GM12878 (cell line): Measurements from ENCODE around the gene CENPP. TPM values are rescaled to one million over a fixed set of nuclear protein-coding genes. Genes with fewer than 3 reads are reported as not detected.

Source experiments
- ATAC-seq: fragments of 200-7000 bp; cut with Tn5 transposase; 3 replicates; pipeline ENCODE4 v1.9.1; 2020; ENCODE audit warnings: mild to moderate bottlenecking, moderate library complexity
- BruUV-seq: library from RNA; stranded (reverse); fragments of 400-500 nt; replicated peaks from 2 replicates; lab custom pipeline; 2021; lab: Mats Ljungman, UMichigan
- CTCF ChIA-PET: fragments of 300-600 bp; sonication (Branson Sonifier 250); formaldehyde crosslinking; extraction: SDS; loops from one replicate; lab custom pipeline; 2021; ENCODE audit warnings: inconsistent platforms; lab: Yijun Ruan, JAX
- POLR2A ChIA-PET: fragments of 350-600 bp; formaldehyde crosslinking; extraction: SDS; loops from one replicate; lab custom pipeline; 2021; ENCODE audit warnings: inconsistent platforms; lab: Charles Lee
- RAD21 ChIA-PET: fragments of 300-600 bp; sonication (Branson Sonifier 250); formaldehyde crosslinking; loops from one replicate; lab custom pipeline; 2023; ENCODE audit warnings: antibody characterized with exemption; ENCODE audit not compliant: unreplicated experiment; lab: Charles Lee
- SMC1A ChIA-PET: fragments of 300-600 bp; sonication (Branson Sonifier 250); formaldehyde crosslinking; loops from one replicate; lab custom pipeline; 2023; ENCODE audit not compliant: unreplicated experiment, uncharacterized antibody; lab: Charles Lee
- DNase-seq: peaks from one replicate; pipeline ENCODE4 v3.0.0-alpha.2; 2011; ENCODE audit warnings: low read depth, low spot score
- FAIRE-seq: peaks from 3 replicates; lab custom pipeline; 2011; peaks lifted over from hg19 to GRCh38; lab: Jason Lieb, UNC
- H2AFZ ChIP-seq: 2 replicates; pipeline ENCODE4 v1.6.0; 2011; ENCODE audit warnings: low read depth, low read length, control low read depth; ENCODE audit not compliant: control insufficient read depth
- H3K27ac ChIP-seq: 2 replicates; pipeline ENCODE4 v1.5.1; 2011; ENCODE audit warnings: control low read depth; ENCODE audit not compliant: control insufficient read depth, insufficient read depth
- H3K27me3 ChIP-seq, 2 experiments: replicated peaks in 1 of 2; 2 replicates each; pipeline versions ENCODE4 v1.6.0 to v1.6.1; 2011; ENCODE audit warnings: low read length in 1 of 2; ENCODE audit not compliant: control insufficient read depth in 2 of 2, insufficient read depth in 2 of 2
- H3K36me3 ChIP-seq, 2 experiments: 2 replicates each; pipeline ENCODE4 v1.5.1; 2011; ENCODE audit warnings: low read length in 1 of 2; ENCODE audit not compliant: control insufficient read depth in 2 of 2, insufficient read depth in 2 of 2
- H3K4me1 ChIP-seq: 2 replicates; pipeline ENCODE4 v1.6.1; 2011; ENCODE audit warnings: mild to moderate bottlenecking, low read length, moderate library complexity, mixed read lengths; ENCODE audit not compliant: control insufficient read depth, insufficient read depth
- H3K4me2 ChIP-seq: 2 replicates; pipeline ENCODE4 v1.6.0; 2011; ENCODE audit warnings: control low read depth; ENCODE audit not compliant: control insufficient read depth, insufficient read depth
- H3K4me3 ChIP-seq: fragments of 200-600 bp; sonication (generic); 2 replicates; pipeline ENCODE4 v1.5.1; 2016
- H3K79me2 ChIP-seq: 2 replicates; pipeline ENCODE4 v1.6.0; 2011; ENCODE audit warnings: low read length; ENCODE audit not compliant: control insufficient read depth, insufficient read depth
- H3K9ac ChIP-seq: 2 replicates; pipeline ENCODE4 v1.8.0; 2011; ENCODE audit warnings: low read length, control low read depth, mixed read lengths; ENCODE audit not compliant: control insufficient read depth, insufficient read depth
- H3K9me3 ChIP-seq: replicated peaks from 3 replicates; pipeline ENCODE4 v1.5.1; 2011; ENCODE audit warnings: mild to moderate bottlenecking, low read length; ENCODE audit not compliant: control insufficient read depth, insufficient read depth
- H4K20me1 ChIP-seq: 2 replicates; pipeline ENCODE4 v1.6.0; 2011; ENCODE audit not compliant: control insufficient read depth, insufficient read depth
- CTCF ChIP-seq, 3 experiments: IDR thresholded peaks in 2 of 3; conservative IDR thresholded peaks in 1 of 3; 2 replicates each; pipeline ENCODE4 v1.5.1; 2011; ENCODE audit warnings: low read depth in 3 of 3, low read length in 3 of 3, mild to moderate bottlenecking in 3 of 3, control low read depth in 2 of 3, moderate library complexity in 2 of 3, inconsistent platforms in 1 of 3, mixed read lengths in 1 of 3; ENCODE audit not compliant: control insufficient read depth in 2 of 3, insufficient read depth in 1 of 3; ENCODE audit errors: extremely low read depth in 1 of 3
- E4F1 ChIP-seq: fragments of 450-650 bp; IDR thresholded peaks from 2 replicates; pipeline ENCODE4 v1.6.1; 2018; ENCODE audit warnings: borderline replicate concordance, mild to moderate bottlenecking; ENCODE audit not compliant: partially characterized antibody
- GABPA ChIP-seq: IDR thresholded peaks from 2 replicates; pipeline ENCODE4 v1.6.1; 2014; ENCODE audit warnings: antibody characterized with exemption, low read depth, mild to moderate bottlenecking, inconsistent platforms
- HDGF ChIP-seq: fragments of 450-650 bp; IDR thresholded peaks from 2 replicates; pipeline ENCODE4 v1.6.1; 2016; ENCODE audit warnings: antibody characterized with exemption
- KDM1A ChIP-seq: fragments of 200-600 bp; sonication (generic); IDR thresholded peaks from 2 replicates; pipeline ENCODE4 v1.6.1; 2016; ENCODE audit warnings: borderline replicate concordance
- NRF1 ChIP-seq: conservative IDR thresholded peaks from 2 replicates; pipeline ENCODE4 v1.6.1; 2011; ENCODE audit warnings: mild to moderate bottlenecking, low read depth, low read length, improper control_type of control experiment
- RFX5 ChIP-seq: IDR thresholded peaks from 2 replicates; pipeline ENCODE4 v1.6.1; 2011; ENCODE audit warnings: low read depth, low read length, improper control_type of control experiment
- SP1 ChIP-seq: IDR thresholded peaks from one replicate; pipeline ENCODE4 v1.6.1; 2011; ENCODE audit warnings: low read depth, low read length
- ZBTB11 ChIP-seq: fragments of 450-650 bp; formaldehyde crosslinking; IDR thresholded peaks from 2 replicates; pipeline ENCODE4 v1.5.0; 2022; ENCODE audit warnings: mild to moderate bottlenecking, missing genetic modification characterization
- ZNF217 ChIP-seq: fragments of 450-650 bp; IDR thresholded peaks from 2 replicates; pipeline ENCODE4 v1.6.1; 2017; ENCODE audit warnings: antibody characterized with exemption, mild to moderate bottlenecking
- WGBS: methylation state at CpG from one replicate; pipeline ENCODE4 v1.1.6; 2016; ENCODE audit warnings: low lambda C conversion rate; ENCODE audit not compliant: insufficient replicate concordance, insufficient coverage; ENCODE audit errors: missing lambda C conversion rate; 5-methylcytosine and 5-hydroxymethylcytosine counted together
- in situ Hi-C: fragments of 300-500 bp; cut with MboI; formaldehyde crosslinking; loops from 9 replicates; pipeline ENCODE4 v1.14.3; 2018; ENCODE audit warnings: mixed read lengths
- intact Hi-C: fragments of 100-400 bp; cut with micrococcal nuclease; formaldehyde crosslinking; loops from one replicate; pipeline ENCODE4 v1.14.2; 2022; ENCODE audit not compliant: unreplicated experiment
- polyA plus RNA-seq, 11 experiments: library from polyadenylated mRNA; depleted of rRNA in 4 of 11; unstranded in 6 of 11; stranded (reverse) in 5 of 11; fragments of >200 nt; fragmentation: Nextera tagmentation in 4 of 11; fragmentation: Illumina TruSeq in 1 of 11; extraction: Ambion mirVana in 4 of 11; extraction: Trizol in 1 of 11; gene quantifications; 1 replicate in 1 of 11; 2 replicates in 10 of 11; pipeline versions ENCODE4 v1.2.1 to v1.2.3, GENCODE V29; 2011 to 2016; ENCODE audit warnings: inconsistent platforms in 2 of 11, missing spikeins in 2 of 11, low read depth in 1 of 11
- total RNA-seq, 4 experiments: library from RNA; depleted of rRNA in 3 of 4; stranded (reverse); fragments of >200 nt in 3 of 4; fragmentation: Illumina TruSeq in 1 of 4; extraction: Trizol in 1 of 4; gene quantifications; 2 replicates each; pipeline versions ENCODE4 v1.2.1 to v1.2.3, GENCODE V29; 2013 to 2021

CENPP gene
- total and polyA plus RNA-seq, 10 of the 15 experiments (the other 5 are each of a cell fraction or from before 2014, with no cell fraction given): 9.4 to 31.4 (median 19.8) TPM

- Histone ChIP-seq H4K20me1 (no peaks in the 10 kb centered on the region), H3K27ac (no peak overlapping the region), H3K9ac (no peak overlapping the region), H3K9me3 (no peaks in the 10 kb centered on the region; the same call in 2 of the 3 replicates), H2AFZ (no peak overlapping the region), H3K27me3 (no peaks in the 10 kb centered on the region), H3K4me2 (no peak overlapping the region), H3K4me1 (no peaks in the 10 kb centered on the region), H3K79me2 (no peaks in the 10 kb centered on the region), H3K4me3 (no peak overlapping the region), H3K36me3 (no peaks in the 10 kb centered on the region; a peak in 2 of 4 replicates)
- SMC1A ChIA-PET: interaction anchor here (1.3 kb wide), 1 partner anchor 36 kb away, joined by 3 read pairs; no protein-coding TSS in a partner anchor
- CTCF ChIA-PET: no interaction called here
- in situ Hi-C loops (no loop called here), intact Hi-C loops (no loop called here)
- no peak for FAIRE-seq
- no peak for DNase-seq
- RAD21 ChIA-PET: no interaction called here
- no TSS peak for BruUV-seq
- POLR2A ChIA-PET: no interaction called here
- ATAC-seq: no peak
- WGBS: 64% methylated on average over 2 of the region's 2 CpGs
- TF ChIP-seq CTCF (IDR thresholded peaks at IDR 0.05 in 2 of 3, conservative IDR thresholded peaks at IDR 0.05 in 1 of 3; ENCODE audit: control insufficient read depth in 2 of 3, extremely low read depth in 1 of 3, insufficient read depth in 1 of 3, low read depth in 3 of 3, low read length in 3 of 3) (no peak), KDM1A (no peak), ZNF217 (no peak), ZBTB11 (CRISPR knock-in tag) (no peak), SP1 (no peak), HDGF (no peak), GABPA (no peak), E4F1 (no peak), NRF1 (no peak), RFX5 (no peak)
Observed at GRCh38 chr9:92369075-92369474, 43.3 kb downstream of the CENPP start.
